ENCODE measurements around the gene INSIG1. TPM values are rescaled to one million over a fixed set of nuclear protein-coding genes. Genes with fewer than 3 reads are reported as not detected.
A peak's percentile ranks its signal among the peaks of the same experiment; 100 is the strongest.

INSIG1 gene
- total RNA-seq, 4 donors from 2014 or later, result 28.7 to 65.5 (median 45.0) TPM

GRCh38 chr7:155343661-155344121 is 46.0 kb downstream of the INSIG1 start:
- H3K27ac ChIP-seq, result no peak overlapping the region
- H3K4me3 ChIP-seq, result no peak overlapping the region
- no peak for DNase-seq
- intact Hi-C loops (cut with DNase I; ENCODE audit: low total_unique reads) (loop anchor here (1.0 to 10.0 kb wide), 2 partner anchors 146 to 419 kb away; no protein-coding TSS in a partner anchor), in situ Hi-C loops (cut with MboI; ENCODE audit: low pct_ligation_motif_present in 1 of 4, low pct_unique_long_range_greater_than_20kb in 1 of 4, low sequenced_read_pairs in 3 of 4) (loop anchor here (10.0 to 25.0 kb wide), 3 partner anchors 156 to 419 kb away; no protein-coding TSS in a partner anchor)
- H3K27me3 ChIP-seq, result peaks cover 6% of the 10 kb centered on the region
- no peak for TF ChIP-seq EP300 (IDR thresholded peaks at IDR 0.05; ENCODE audit: low read depth)
- no peak for TF ChIP-seq POLR2AphosphoS5 (IDR thresholded peaks at IDR 0.05)
- TF ChIP-seq POLR2A (IDR thresholded peaks at IDR 0.05), result no peak
- no peak for TF ChIP-seq CTCF (IDR thresholded peaks at IDR 0.05)
- no peaks in the 10 kb centered on the region for H3K9me3 ChIP-seq
- H3K4me1 ChIP-seq, result peaks cover 3 to 10% (median 6%) of the 10 kb centered on the region in 4 donors
- H3K36me3 ChIP-seq, result no peaks in the 10 kb centered on the region
- 71% methylated on average over 10 of the region's 11 CpGs; no CpG with 5 or more reads in 1 of the 2 donors for WGBS, 2 donors (ENCODE audit: low coverage in 1 of 2)

GRCh38 chr7:155344270-155344617 is 46.6 kb downstream of the INSIG1 start:
- intact Hi-C loops (cut with DNase I; ENCODE audit: low total_unique reads) (loop anchor here (10.0 kb wide), 1 partner anchor 419 kb away; no protein-coding TSS in a partner anchor), in situ Hi-C loops (cut with MboI; ENCODE audit: low pct_ligation_motif_present in 1 of 4, low pct_unique_long_range_greater_than_20kb in 1 of 4, low sequenced_read_pairs in 3 of 4) (loop anchor here (10.0 to 25.0 kb wide), 3 partner anchors 157 to 419 kb away; no protein-coding TSS in a partner anchor)
- no peaks in the 10 kb centered on the region for H3K36me3 ChIP-seq
- DNase-seq, result no peak
- H3K27me3 ChIP-seq, result peaks cover 11% of the 10 kb centered on the region
- H3K9me3 ChIP-seq, result no peaks in the 10 kb centered on the region
- H3K4me1 ChIP-seq, result peaks cover 3 to 10% (median 6%) of the 10 kb centered on the region in 4 donors
- TF ChIP-seq EP300 (IDR thresholded peaks at IDR 0.05; ENCODE audit: low read depth) (no peak), CTCF (IDR thresholded peaks at IDR 0.05) (no peak), POLR2A (IDR thresholded peaks at IDR 0.05) (no peak), POLR2AphosphoS5 (IDR thresholded peaks at IDR 0.05) (no peak)
- 41% methylated on average over 16 of the region's 16 CpGs; no CpG with 5 or more reads in 1 of the 2 donors for WGBS, 2 donors (ENCODE audit: low coverage in 1 of 2)
- no peak overlapping the region for H3K27ac ChIP-seq
- H3K4me3 ChIP-seq, result peak overlapping the region in 1 of 4 donors; percentile 48

GRCh38 chr7:155344618-155345433 is 47.1 kb downstream of the INSIG1 start:
- Histone ChIP-seq H3K4me3 (peak overlapping the region in 3 of 4 donors; percentile 4 to 48 (median 35)), H3K27ac (no peak overlapping the region), H3K27me3 (peaks cover 17% of the 10 kb centered on the region), H3K36me3 (no peaks in the 10 kb centered on the region), H3K4me1 (peaks cover 3 to 10% (median 6%) of the 10 kb centered on the region in 4 donors), H3K9me3 (no peaks in the 10 kb centered on the region)
- TF ChIP-seq POLR2A (IDR thresholded peaks at IDR 0.05) (no peak), CTCF (IDR thresholded peaks at IDR 0.05) (peak; percentile 62 to 97 (median 91)), POLR2AphosphoS5 (IDR thresholded peaks at IDR 0.05) (no peak), EP300 (IDR thresholded peaks at IDR 0.05; ENCODE audit: low read depth) (no peak)
- 4% methylated on average over 42 of the region's 62 CpGs; no CpG with 5 or more reads in 1 of the 2 donors for WGBS, 2 donors (ENCODE audit: low coverage in 1 of 2)
- intact Hi-C loops (cut with DNase I; ENCODE audit: low total_unique reads), result loop anchor here (10.0 kb wide), 1 partner anchor 420 kb away; no protein-coding TSS in a partner anchor
- in situ Hi-C loops (cut with MboI; ENCODE audit: low pct_ligation_motif_present in 1 of 4, low pct_unique_long_range_greater_than_20kb in 1 of 4, low sequenced_read_pairs in 3 of 4), result loop anchor here (10.0 to 25.0 kb wide), 3 partner anchors 158 to 420 kb away; no protein-coding TSS in a partner anchor
- peak; percentile 77 for DNase-seq

- intact Hi-C loops (cut with DNase I; ENCODE audit: low total_unique reads) (loop anchor here (10.0 kb wide), 1 partner anchor 421 kb away; no protein-coding TSS in a partner anchor), in situ Hi-C loops (cut with MboI; ENCODE audit: low pct_ligation_motif_present in 1 of 4, low pct_unique_long_range_greater_than_20kb in 1 of 4, low sequenced_read_pairs in 3 of 4) (loop anchor here (10.0 to 25.0 kb wide), 3 partner anchors 158 to 421 kb away; no protein-coding TSS in a partner anchor)
- no peak for DNase-seq
- Histone ChIP-seq H3K4me1 (peaks cover 3 to 10% (median 6%) of the 10 kb centered on the region in 4 donors), H3K9me3 (no peaks in the 10 kb centered on the region), H3K36me3 (no peaks in the 10 kb centered on the region), H3K27me3 (peaks cover 20% of the 10 kb centered on the region), H3K27ac (no peak overlapping the region), H3K4me3 (no peak overlapping the region)
- no peak for TF ChIP-seq EP300 (IDR thresholded peaks at IDR 0.05; ENCODE audit: low read depth)
- TF ChIP-seq POLR2A (IDR thresholded peaks at IDR 0.05), result no peak
- TF ChIP-seq CTCF (IDR thresholded peaks at IDR 0.05), result no peak
- 71% methylated on average over 2 of the region's 2 CpGs; no CpG with 5 or more reads in 1 of the 2 donors for WGBS, 2 donors (ENCODE audit: low coverage in 1 of 2)
These were observed 47.8 kb downstream of the INSIG1 start for GRCh38 chr7:155345490-155345889.

Measured in transverse colon (tissue), 4 donors.